ENCODE data around the gene NAV1. TPM values are rescaled to one million over a fixed set of nuclear protein-coding genes. Genes with fewer than 3 reads are reported as not detected.

NAV1 gene
- total and polyA plus RNA-seq, 2 experiments from 2014 or later = 75.6 to 79.0 TPM

- in situ Hi-C loops (cut with MboI) = no loop called here
- H3K9me3 ChIP-seq (ENCODE audit: low read depth) = no peaks in the 10 kb centered on the region
Measured at GRCh38 chr1:201586806-201587205, 47.9 kb downstream of the NAV1 start.

DNA sequence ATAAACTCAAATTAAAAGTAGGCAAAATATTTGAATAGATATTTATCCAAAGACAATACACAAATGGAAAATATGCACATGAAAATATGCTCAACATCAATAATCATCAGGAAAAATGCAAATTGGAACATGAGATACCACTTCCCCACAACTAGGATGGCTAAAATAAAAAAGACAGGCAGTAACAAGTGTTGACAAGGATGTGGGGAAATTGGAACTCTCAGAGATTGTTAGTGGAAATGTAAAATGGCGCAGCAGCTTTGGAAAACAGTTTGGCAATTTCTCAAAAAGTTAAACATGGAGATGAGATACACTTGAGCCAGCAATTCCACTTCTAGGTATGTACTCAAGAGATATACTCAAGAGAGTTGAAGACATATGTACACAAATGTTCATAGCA, 48.8 kb downstream of the NAV1 start:
- Histone ChIP-seq H3K4me3 (no peak overlapping the region), H3K79me2 (ENCODE audit: insufficient read depth) (peaks cover 87% of the 10 kb centered on the region), H3K4me1 (ENCODE audit: insufficient read depth) (peaks cover 46% of the 10 kb centered on the region), H3K9me3 (ENCODE audit: low read depth) (no peaks in the 10 kb centered on the region), H2AFZ (no peak overlapping the region), H3F3A (ENCODE audit: insufficient read depth) (peaks cover 55% of the 10 kb centered on the region), H3K9me2 (ENCODE audit: insufficient read depth) (no peaks in the 10 kb centered on the region), H4K20me1 (ENCODE audit: insufficient read depth) (no peaks in the 10 kb centered on the region), H3K27ac (no peak overlapping the region), H3K4me2 (ENCODE audit: unreplicated experiment) (no peak overlapping the region), H3K27me3 (replicated peaks; ENCODE audit: insufficient read depth) (no peaks in the 10 kb centered on the region), H3K9ac (no peak overlapping the region), H3K36me3 (ENCODE audit: low read depth) (0 out of 2 replicates have a peak, but pooled peaks cover 3% of the 10 kb centered on the region)
- WGBS, 2 experiments (ENCODE audit: low coverage in 1 of 2, low lambda C conversion rate in 2 of 2, missing lambda C conversion rate in 2 of 2) = 96 to 98% methylated on average over 1 of the region's 1 CpG
- DNase-seq = no peak
- no peak for TF ChIP-seq EZH2phosphoT487 (IDR thresholded peaks at IDR 0.05; ENCODE audit: insufficient read depth, low read depth)
- TF ChIP-seq EZH2 (IDR thresholded peaks at IDR 0.05; ENCODE audit: insufficient read depth, poor library complexity, severe bottlenecking) = no peak
- in situ Hi-C loops (cut with MboI) = no loop called here

More at GRCh38 chr1:201586806-201587205, 47.9 kb downstream of the NAV1 start:
- 94 to 96% methylated on average over 5 of the region's 5 CpGs for WGBS, 2 experiments (ENCODE audit: low coverage in 1 of 2, low lambda C conversion rate in 2 of 2, missing lambda C conversion rate in 2 of 2)
- Histone ChIP-seq H3K36me3 (ENCODE audit: low read depth) (0 out of 2 replicates have a peak, but pooled peaks cover 3% of the 10 kb centered on the region), H3K4me2 (ENCODE audit: unreplicated experiment) (no peak overlapping the region), H3K4me3 (no peak overlapping the region), H3K27me3 (replicated peaks; ENCODE audit: insufficient read depth) (no peaks in the 10 kb centered on the region), H3K9me2 (ENCODE audit: insufficient read depth) (no peaks in the 10 kb centered on the region), H3K4me1 (ENCODE audit: insufficient read depth) (peaks cover 51% of the 10 kb centered on the region), H4K20me1 (ENCODE audit: insufficient read depth) (no peaks in the 10 kb centered on the region), H3K79me2 (ENCODE audit: insufficient read depth) (peaks cover 87% of the 10 kb centered on the region), H3K9ac (no peak overlapping the region), H3F3A (ENCODE audit: insufficient read depth) (peaks cover 54% of the 10 kb centered on the region), H3K27ac (peak overlapping the region; percentile 80), H2AFZ (no peak overlapping the region)
- TF ChIP-seq EZH2phosphoT487 (IDR thresholded peaks at IDR 0.05; ENCODE audit: insufficient read depth, low read depth) = no peak
- TF ChIP-seq EZH2 (IDR thresholded peaks at IDR 0.05; ENCODE audit: insufficient read depth, poor library complexity, severe bottlenecking) = no peak
- DNase-seq = no peak

Other genes starting within 250 kb of the NAV1 start
- gene TNNT2, start 161.4 kb upstream of the NAV1 start, total RNA-seq (2014; rRNA removed; shearing (Covaris generic)) = not detected in 2 replicates
- gene TNNT2, start 161.4 kb upstream of the NAV1 start, polyA plus RNA-seq (2016; fragmentation: Nextera tagmentation; extraction: Ambion mirVana) = 1.7 TPM in 1 of 2 replicates, not detected in the other
- not detected in 2 replicates for gene LAD1, start 139.8 kb upstream of the NAV1 start, total RNA-seq (2014; rRNA removed; shearing (Covaris generic))
- gene LAD1, start 139.8 kb upstream of the NAV1 start, polyA plus RNA-seq (2016; fragmentation: Nextera tagmentation; extraction: Ambion mirVana) = not detected in 2 replicates
- not detected in 2 replicates for gene TNNI1, start 117.4 kb upstream of the NAV1 start, total RNA-seq (2014; rRNA removed; shearing (Covaris generic))
- 0.20 and 2.0 TPM in 2 replicates for gene TNNI1, start 117.4 kb upstream of the NAV1 start, polyA plus RNA-seq (2016; fragmentation: Nextera tagmentation; extraction: Ambion mirVana)
- 148 and 162 TPM in 2 replicates for gene PHLDA3, start 69.9 kb upstream of the NAV1 start, total RNA-seq (2014; rRNA removed; shearing (Covaris generic))
- 112 and 117 TPM in 2 replicates for gene PHLDA3, start 69.9 kb upstream of the NAV1 start, polyA plus RNA-seq (2016; fragmentation: Nextera tagmentation; extraction: Ambion mirVana)
- gene CSRP1, start 32.0 kb upstream of the NAV1 start, total RNA-seq (2014; rRNA removed; shearing (Covaris generic)) = 1,160 and 1,256 TPM in 2 replicates
- 510 and 529 TPM in 2 replicates for gene CSRP1, start 32.0 kb upstream of the NAV1 start, polyA plus RNA-seq (2016; fragmentation: Nextera tagmentation; extraction: Ambion mirVana)